Stimulated activated naive B cell treated with anti-CD40 and anti-IgM and Interleukin-4, amounts not matched to agents 10 μg/mL and 1 μg/mL and 100 μg/mL, for 72 hours (primary cell): ENCODE results near the gene NCR2.

Experiments
- ATAC-seq, 2 donors: fragments of 150-1000 bp; cut with Tn5 transposase; replicated peaks; 2 replicates each; pipeline ENCODE4 v1.10.0; 2021; ENCODE audit warnings: moderate library complexity in 1 of 2
- DNase-seq: peaks from one replicate; pipeline ENCODE4 v3.0.0; 2021
- H3K27ac Mint-ChIP-seq: one replicate; pipeline ENCODE4 v1.8.0; 2022; ENCODE audit warnings: mild to moderate bottlenecking, mixed read lengths
- H3K27me3 Mint-ChIP-seq, 2 donors: one replicate each; pipeline ENCODE4 v1.8.0; 2022; ENCODE audit warnings: mixed read lengths in 2 of 2
- H3K36me3 Mint-ChIP-seq, 2 donors: one replicate each; pipeline ENCODE4 v1.8.0; 2022; ENCODE audit warnings: mixed read lengths in 2 of 2, mild to moderate bottlenecking in 1 of 2
- H3K4me1 Mint-ChIP-seq, 2 donors: one replicate each; pipeline ENCODE4 v1.8.0; 2022; ENCODE audit warnings: mixed read lengths in 2 of 2, mild to moderate bottlenecking in 1 of 2
- H3K4me3 Mint-ChIP-seq, 2 donors: one replicate each; pipeline ENCODE4 v1.8.0; 2022; ENCODE audit warnings: mild to moderate bottlenecking in 2 of 2, mixed read lengths in 2 of 2, moderate library complexity in 1 of 2
- H3K9me3 Mint-ChIP-seq, 2 donors: one replicate each; pipeline ENCODE4 v1.8.0; 2022; ENCODE audit warnings: mixed read lengths in 2 of 2, mild to moderate bottlenecking in 1 of 2

NCR2 gene

DNA sequence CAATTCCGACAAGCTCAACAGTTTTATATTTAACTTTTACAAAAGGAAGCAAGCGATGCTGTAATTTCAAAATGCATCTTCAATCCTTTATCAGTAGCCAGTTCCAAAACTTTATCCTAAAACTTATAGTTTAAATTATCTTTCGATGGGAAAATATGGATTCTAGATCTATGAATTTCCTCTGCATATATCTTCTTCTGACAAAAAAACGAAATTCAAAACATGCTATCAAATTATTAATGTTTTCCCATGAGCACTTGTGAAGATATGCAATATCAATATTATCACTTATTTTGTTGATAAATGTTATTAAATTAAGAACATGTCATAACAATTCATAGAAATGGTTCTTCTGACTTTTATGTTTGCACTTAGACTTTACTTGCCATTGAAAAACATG is 2.3 kb downstream of the NCR2 start:
- DNase-seq (no peak), ATAC-seq (no peak)
- Mint-ChIP-seq H3K4me1 (peaks cover 29 to 34% of the 10 kb centered on the region in 2 donors), H3K4me3 (no peak overlapping the region), H3K27ac (no peak overlapping the region), H3K9me3 (no peaks in the 10 kb centered on the region), H3K36me3 (no peaks in the 10 kb centered on the region), H3K27me3 (peaks cover 10 to 14% of the 10 kb centered on the region in 2 donors)

DNA sequence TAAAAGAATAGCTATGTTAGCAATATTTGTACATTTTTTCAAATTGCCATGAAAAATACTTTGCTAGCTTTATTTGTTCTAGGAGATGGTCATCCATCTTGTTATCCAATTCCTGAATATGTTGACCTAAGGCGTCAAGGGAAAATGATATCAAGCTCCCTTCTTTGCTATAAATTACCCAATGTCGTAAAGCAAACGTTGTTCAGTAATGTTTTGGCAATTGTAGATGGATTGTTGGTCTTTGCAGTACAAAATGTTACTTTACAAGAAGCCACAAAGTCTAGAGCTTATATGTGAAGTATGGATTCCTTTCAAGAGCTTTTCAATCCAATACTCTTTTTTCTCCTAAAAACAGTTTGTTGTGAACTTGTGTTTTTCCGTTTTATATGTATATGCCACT is 3.3 kb downstream of the NCR2 start:
- DNase-seq (no peak), ATAC-seq (no peak)
- Mint-ChIP-seq H3K4me1 (peaks cover 25 to 26% of the 10 kb centered on the region in 2 donors), H3K27me3 (peaks cover 10 to 18% of the 10 kb centered on the region in 2 donors), H3K9me3 (no peaks in the 10 kb centered on the region), H3K4me3 (no peak overlapping the region), H3K36me3 (no peaks in the 10 kb centered on the region), H3K27ac (no peak overlapping the region)

DNA sequence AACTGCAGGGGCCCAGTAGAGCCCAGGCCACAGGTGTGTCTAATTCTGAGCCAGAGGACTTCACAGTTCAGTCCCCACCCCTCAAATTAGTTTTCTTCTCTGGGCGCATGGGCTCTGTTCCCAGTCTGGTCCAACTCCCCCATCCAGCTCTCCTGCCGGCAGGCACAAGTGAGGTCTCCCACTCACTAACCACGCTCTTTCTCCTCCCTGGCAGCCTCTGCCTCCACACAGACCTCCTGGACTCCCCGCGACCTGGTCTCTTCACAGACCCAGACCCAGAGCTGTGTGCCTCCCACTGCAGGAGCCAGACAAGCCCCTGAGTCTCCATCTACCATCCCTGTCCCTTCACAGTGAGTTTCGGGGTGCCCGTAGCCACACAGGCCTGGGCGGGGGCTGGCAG is 6.2 kb downstream of the NCR2 start:
- Mint-ChIP-seq H3K36me3 (no peaks in the 10 kb centered on the region), H3K4me1 (peaks cover 9 to 15% of the 10 kb centered on the region in 2 donors), H3K27me3 (peaks cover 22 to 41% of the 10 kb centered on the region in 2 donors), H3K9me3 (no peaks in the 10 kb centered on the region), H3K4me3 (no peak overlapping the region), H3K27ac (peak overlapping the region; percentile 68)
- ATAC-seq (no peak), DNase-seq (no peak)

DNA sequence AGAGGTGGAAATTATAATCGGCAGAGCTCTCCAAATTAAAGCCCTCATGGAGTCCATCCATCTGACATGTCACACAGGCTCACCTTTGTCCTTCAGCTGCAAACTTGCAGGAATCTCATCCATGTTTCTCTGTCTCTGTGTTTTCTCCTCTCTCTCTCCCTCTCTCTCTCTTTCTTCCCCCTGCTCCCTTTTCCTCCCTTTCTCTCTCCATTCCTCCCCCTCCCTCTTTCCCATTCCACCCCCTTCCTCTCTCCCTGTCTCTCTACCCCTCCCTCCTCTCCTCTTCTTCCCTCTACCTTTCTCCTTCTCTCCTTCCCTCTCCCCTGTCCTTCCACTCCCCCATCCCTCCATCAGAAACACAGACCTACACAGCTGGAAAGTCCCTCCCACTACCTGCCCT is 6.8 kb downstream of the NCR2 start:
- H3K4me3 Mint-ChIP-seq = no peak overlapping the region

DNA sequence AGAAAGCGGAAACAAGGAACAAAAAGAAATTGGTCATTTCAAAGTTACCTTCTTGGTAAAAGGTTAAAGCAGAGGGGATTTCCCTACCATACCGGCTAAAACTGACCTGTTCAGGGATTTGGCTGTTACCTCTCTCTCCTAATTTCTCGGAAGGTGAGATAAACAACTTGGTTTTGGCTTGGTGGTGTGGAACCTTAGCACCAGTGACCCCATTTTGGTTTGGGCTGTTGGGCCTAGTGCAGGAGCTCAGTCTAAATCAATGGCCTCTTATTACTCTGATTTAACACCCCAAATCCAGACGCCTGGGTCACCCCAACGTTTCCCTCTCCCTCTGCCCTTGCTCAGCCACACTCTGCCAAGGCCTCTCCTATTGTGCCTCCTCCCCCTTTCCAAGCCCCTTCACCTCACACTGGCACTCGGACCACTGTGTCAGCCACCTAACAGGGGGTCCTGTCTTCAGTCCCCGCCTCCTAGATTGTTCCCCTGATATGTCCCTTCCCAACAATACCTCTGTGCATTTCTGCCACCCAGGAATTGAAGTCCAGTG is 8.3 kb downstream of the NCR2 start:
- Mint-ChIP-seq H3K27me3 (peaks cover 37 to 57% of the 10 kb centered on the region in 2 donors), H3K36me3 (peaks cover 2 to 9% of the 10 kb centered on the region in 2 donors), H3K4me3 (no peak overlapping the region), H3K9me3 (peaks cover 0 to 6% of the 10 kb centered on the region in 2 donors), H3K4me1 (peaks cover 9 to 15% of the 10 kb centered on the region in 2 donors), H3K27ac (no peak overlapping the region)
- no peak for DNase-seq
- ATAC-seq = peak; percentile 26 to 32

More for the DNA sequence above, 6.8 kb downstream of the NCR2 start:
- H3K27ac Mint-ChIP-seq = no peak overlapping the region
- DNase-seq (no peak), ATAC-seq (no peak)
- H3K36me3 Mint-ChIP-seq = no peaks in the 10 kb centered on the region
- peaks cover 9 to 15% of the 10 kb centered on the region in 2 donors for H3K4me1 Mint-ChIP-seq
- no peaks in the 10 kb centered on the region for H3K9me3 Mint-ChIP-seq
- H3K27me3 Mint-ChIP-seq = peaks cover 27 to 43% of the 10 kb centered on the region in 2 donors

DNA sequence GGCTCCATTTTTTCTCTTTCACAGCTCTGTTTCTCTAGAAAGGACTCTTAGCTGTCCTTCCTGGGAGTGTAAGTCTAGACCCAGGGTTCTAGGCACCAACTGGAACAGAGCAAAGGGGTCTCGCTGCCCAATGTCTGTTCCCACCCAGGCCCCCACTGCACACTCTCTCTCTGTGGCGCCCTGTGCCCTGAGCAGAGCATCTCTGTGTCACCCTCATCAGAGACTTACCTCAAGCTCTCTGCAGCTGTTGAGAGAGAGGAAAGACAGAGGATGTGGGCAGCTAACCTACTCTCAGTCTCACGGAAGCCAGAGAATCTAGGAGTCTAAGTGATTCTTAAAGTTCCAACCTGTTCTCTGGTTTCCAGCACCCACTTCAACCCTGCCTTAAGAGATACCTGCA is 9.5 kb downstream of the NCR2 start:
- peaks cover 9 to 15% of the 10 kb centered on the region in 2 donors for H3K4me1 Mint-ChIP-seq
- peak; percentile 86 to 92 for ATAC-seq

DNA sequence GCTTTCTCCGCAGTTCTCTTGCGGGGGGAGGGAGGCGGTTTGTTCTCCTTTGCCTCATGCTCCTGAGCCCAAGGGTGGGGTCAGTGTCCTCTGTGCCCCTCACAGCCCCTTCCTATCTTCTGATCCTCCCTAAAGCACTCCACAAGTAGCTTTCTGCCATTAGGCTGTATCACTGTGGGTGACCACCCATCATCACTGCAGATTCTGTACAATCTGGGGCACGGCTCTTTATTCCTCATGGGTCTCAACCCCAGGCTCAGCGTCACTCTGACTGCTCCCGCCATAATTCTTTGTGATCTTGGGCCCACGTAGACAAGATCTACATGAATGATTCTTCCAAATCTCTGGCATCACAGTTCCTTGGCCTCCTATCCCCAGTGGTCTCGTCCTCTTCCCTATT is 10.5 kb downstream of the NCR2 start:
- peaks cover 2 to 10% of the 10 kb centered on the region in 2 donors for H3K36me3 Mint-ChIP-seq
- H3K9me3 Mint-ChIP-seq = peaks cover 0 to 9% of the 10 kb centered on the region in 2 donors
- ATAC-seq (no peak), DNase-seq (no peak)
- H3K4me3 Mint-ChIP-seq = no peak overlapping the region
- peaks cover 48 to 75% of the 10 kb centered on the region in 2 donors for H3K27me3 Mint-ChIP-seq
- H3K27ac Mint-ChIP-seq = no peak overlapping the region
- peaks cover 9 to 15% of the 10 kb centered on the region in 2 donors for H3K4me1 Mint-ChIP-seq

More for the DNA sequence above, 9.5 kb downstream of the NCR2 start:
- DNase-seq = no peak
- Mint-ChIP-seq H3K9me3 (peaks cover 0 to 9% of the 10 kb centered on the region in 2 donors), H3K27ac (peak overlapping the region; percentile 84), H3K36me3 (peaks cover 2 to 10% of the 10 kb centered on the region in 2 donors), H3K27me3 (peaks cover 41 to 66% of the 10 kb centered on the region in 2 donors), H3K4me3 (no peak overlapping the region)

DNA sequence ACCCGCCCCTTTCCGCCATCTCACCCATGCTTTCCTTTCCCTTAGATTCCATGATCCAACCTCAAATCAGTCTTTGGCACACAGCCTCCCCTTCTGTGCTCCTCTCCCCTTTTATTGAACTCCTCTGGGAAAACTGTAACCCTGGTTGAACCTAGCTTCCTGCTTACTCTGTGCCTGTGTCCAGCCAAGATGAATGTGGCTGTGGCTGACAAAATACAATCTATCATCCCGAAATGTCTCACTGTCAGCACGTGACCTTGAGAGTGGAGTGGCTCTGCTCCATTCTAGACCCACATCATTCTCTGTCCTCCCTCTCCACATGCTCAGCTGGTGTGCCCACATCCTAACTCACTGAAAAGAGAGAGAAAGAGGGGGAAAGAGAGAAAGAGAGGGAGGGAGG is 11.0 kb downstream of the NCR2 start:
- DNase-seq = no peak
- peaks cover 2 to 10% of the 10 kb centered on the region in 2 donors for H3K36me3 Mint-ChIP-seq
- H3K27ac Mint-ChIP-seq = no peak overlapping the region
- no peak overlapping the region for H3K4me3 Mint-ChIP-seq
- H3K9me3 Mint-ChIP-seq = peaks cover 0 to 9% of the 10 kb centered on the region in 2 donors
- H3K27me3 Mint-ChIP-seq = peaks cover 53 to 79% of the 10 kb centered on the region in 2 donors
- H3K4me1 Mint-ChIP-seq = peaks cover 9 to 15% of the 10 kb centered on the region in 2 donors
- no peak for ATAC-seq

DNA sequence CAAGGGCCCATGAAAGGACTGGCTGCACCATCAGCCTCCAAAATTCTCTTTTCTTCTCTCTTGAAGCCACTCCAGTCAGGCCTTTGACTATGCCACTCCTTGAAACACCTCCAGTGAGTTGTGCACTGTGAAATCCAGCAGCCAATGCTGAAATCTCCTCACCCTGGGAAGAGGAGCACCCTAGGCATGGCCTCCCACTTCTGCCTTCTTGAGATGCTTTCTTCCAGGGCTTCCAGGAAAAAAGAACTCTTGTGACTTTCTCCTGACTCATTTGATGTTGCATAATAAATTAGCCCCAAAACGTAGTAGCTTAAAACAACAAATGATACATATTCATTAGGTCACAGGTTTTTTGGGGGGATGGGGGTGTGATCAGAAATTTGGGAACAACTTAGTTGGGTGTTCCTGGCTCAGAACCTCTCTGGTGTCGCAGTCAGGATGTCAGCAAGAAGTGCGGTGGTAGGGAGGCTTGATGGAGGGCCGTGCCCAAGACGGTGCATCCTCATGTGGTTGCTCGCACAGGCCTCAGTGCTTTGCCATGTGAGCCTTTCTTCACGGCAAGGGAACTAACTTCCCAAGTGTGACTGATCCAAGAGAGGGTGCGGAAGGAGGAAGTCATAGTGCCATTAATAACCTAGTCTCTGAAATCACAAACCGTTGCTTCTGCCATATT is 12.1 kb downstream of the NCR2 start:
- Mint-ChIP-seq H3K27me3 (peaks cover 48 to 73% of the 10 kb centered on the region in 2 donors), H3K9me3 (peaks cover 0 to 9% of the 10 kb centered on the region in 2 donors), H3K4me3 (no peak overlapping the region), H3K36me3 (peaks cover 2 to 10% of the 10 kb centered on the region in 2 donors), H3K4me1 (peaks cover 9 to 14% of the 10 kb centered on the region in 2 donors), H3K27ac (no peak overlapping the region)
- ATAC-seq (no peak), DNase-seq (no peak)

DNA sequence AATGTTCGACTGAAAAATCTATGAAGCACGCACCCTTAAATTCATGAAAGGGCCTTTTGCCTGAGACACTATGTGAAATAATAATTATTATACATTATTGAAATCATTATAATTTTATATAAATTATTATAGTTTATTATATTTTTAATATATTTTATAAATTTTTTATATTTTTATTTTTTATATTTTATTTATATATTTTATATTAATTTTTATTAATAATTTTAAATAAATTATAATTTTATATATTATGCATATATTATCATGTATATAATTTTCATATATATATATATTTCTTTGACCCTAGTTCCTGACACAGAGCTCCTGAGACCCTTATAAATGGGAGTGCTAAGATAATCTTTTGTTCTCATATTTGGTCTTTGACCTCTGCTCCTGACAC is 13.5 kb downstream of the NCR2 start:
- ATAC-seq = no peak
- Mint-ChIP-seq H3K27ac (no peak overlapping the region), H3K36me3 (peaks cover 2 to 10% of the 10 kb centered on the region in 2 donors), H3K27me3 (peaks cover 55 to 78% of the 10 kb centered on the region in 2 donors), H3K9me3 (peaks cover 0 to 9% of the 10 kb centered on the region in 2 donors), H3K4me1 (peaks cover 7 to 9% of the 10 kb centered on the region in 2 donors), H3K4me3 (no peak overlapping the region)
- DNase-seq = no peak

DNA sequence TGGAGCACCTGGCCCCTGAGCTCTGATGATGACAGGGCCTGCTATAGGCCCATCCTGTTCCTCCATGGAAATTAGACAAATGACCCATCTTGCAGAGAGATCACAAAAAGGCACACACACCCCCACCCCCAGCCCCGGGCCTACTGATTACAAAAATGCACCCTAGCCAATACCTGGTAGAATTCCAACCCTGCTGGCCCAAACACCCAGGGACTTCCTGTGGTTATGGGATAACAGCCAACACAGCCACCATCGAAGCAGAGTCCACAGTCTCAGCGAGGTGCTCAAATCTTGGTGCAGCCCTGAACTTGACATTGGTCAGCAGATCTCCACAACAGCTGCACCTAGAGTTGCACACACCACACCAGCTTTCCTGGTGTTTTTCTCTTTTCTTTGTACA is 17.0 kb downstream of the NCR2 start:
- Mint-ChIP-seq H3K27ac (no peak overlapping the region), H3K9me3 (peaks cover 0 to 9% of the 10 kb centered on the region in 2 donors), H3K4me3 (no peak overlapping the region), H3K4me1 (no peaks in the 10 kb centered on the region), H3K36me3 (peaks cover 2 to 10% of the 10 kb centered on the region in 2 donors), H3K27me3 (peaks cover 43 to 71% of the 10 kb centered on the region in 2 donors)
- DNase-seq (no peak), ATAC-seq (no peak)

DNA sequence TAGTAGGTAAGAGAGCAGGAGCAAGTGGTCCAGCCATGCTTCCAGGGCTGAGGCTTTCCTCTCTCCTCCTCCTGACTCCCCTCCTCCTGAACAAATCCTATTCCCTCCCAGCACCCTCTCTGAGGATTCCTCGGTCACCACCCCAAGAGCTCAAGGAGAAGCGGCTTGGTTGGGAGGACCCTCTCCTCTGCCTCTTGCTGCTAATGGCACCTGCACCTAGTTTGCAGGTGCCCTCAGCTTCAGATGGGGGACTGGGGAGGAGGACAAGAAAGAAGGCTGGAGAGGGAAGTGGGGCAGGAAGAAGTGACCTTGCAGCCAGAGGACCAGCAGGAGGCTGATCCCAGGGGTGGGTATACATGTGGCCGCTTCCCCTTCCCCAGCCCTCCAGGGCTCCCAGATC is 17.5 kb downstream of the NCR2 start:
- DNase-seq (no peak), ATAC-seq (no peak)
- Mint-ChIP-seq H3K36me3 (peaks cover 2 to 7% of the 10 kb centered on the region in 2 donors), H3K4me1 (no peaks in the 10 kb centered on the region), H3K27ac (no peak overlapping the region), H3K4me3 (no peak overlapping the region), H3K9me3 (peaks cover 0 to 9% of the 10 kb centered on the region in 2 donors), H3K27me3 (peaks cover 38 to 66% of the 10 kb centered on the region in 2 donors)

DNA sequence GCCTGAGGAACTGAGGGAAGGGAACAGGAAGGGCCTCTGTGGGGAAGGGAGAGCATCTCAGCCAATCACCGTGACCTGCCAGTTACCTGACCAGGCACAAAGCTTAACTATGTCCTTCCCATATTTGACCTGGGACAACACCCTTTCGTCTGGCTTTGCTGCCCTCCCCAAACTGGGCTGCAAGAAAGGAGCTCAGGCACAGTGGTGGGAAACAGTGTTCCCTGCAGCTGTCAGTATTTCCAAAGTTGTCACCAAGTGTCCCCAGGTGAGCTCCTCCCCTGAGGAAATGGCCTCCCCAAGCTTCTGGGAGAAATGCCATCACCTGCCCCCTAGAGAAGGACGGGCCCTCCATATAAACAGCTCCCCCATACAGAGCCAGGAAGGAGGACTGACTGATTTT is 17.9 kb downstream of the NCR2 start:
- peaks cover 0 to 4% of the 10 kb centered on the region in 2 donors for H3K36me3 Mint-ChIP-seq
- no peak overlapping the region for H3K27ac Mint-ChIP-seq
- H3K4me1 Mint-ChIP-seq = no peaks in the 10 kb centered on the region
- no peak overlapping the region for H3K4me3 Mint-ChIP-seq
- no peak for DNase-seq
- H3K27me3 Mint-ChIP-seq = peaks cover 35 to 62% of the 10 kb centered on the region in 2 donors
- no peak for ATAC-seq
- H3K9me3 Mint-ChIP-seq = peaks cover 0 to 6% of the 10 kb centered on the region in 2 donors

DNA sequence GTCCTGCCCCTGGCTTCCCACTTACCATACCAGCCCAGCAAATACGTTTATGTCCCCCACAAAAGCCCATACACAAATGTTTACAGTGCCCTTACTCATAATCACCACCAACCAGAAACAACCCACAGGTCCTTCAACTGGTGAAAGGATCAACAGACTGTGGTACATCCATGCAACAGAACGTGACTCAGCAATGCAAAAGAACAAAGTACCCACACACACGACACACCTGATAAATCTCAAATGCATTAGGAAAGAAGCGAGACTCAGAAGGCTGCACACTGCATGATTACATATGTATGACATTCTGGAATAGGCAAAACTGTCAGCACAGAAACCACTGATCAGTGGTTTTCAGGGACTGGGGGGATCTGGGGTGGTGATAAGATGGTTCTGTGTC is 20.5 kb downstream of the NCR2 start:
- Mint-ChIP-seq H3K27ac (no peak overlapping the region), H3K27me3 (peaks cover 37 to 65% of the 10 kb centered on the region in 2 donors), H3K36me3 (peaks cover 2 to 10% of the 10 kb centered on the region in 2 donors), H3K9me3 (peaks cover 12 to 16% of the 10 kb centered on the region in 2 donors), H3K4me1 (no peaks in the 10 kb centered on the region), H3K4me3 (no peak overlapping the region)
- no peak for ATAC-seq
- no peak for DNase-seq

DNA sequence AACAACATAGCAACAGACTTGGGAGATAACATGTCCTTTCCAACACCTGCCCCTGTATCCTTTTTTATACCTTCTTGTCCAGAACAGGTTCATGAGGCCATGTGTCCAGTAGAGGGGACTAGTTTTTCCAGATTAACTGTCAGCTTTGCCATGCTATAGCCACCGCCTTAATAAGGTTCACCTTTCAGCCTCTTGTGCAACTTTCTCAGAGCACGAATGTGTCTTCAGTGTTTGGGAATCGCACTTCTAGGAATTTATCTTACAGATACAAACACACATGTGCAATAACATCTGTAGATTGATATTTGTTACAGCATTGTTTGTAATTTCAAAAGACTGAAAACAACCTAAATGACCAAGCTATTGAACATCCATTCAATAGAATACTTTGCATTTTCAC is 21.4 kb downstream of the NCR2 start:
- H3K27ac Mint-ChIP-seq = no peak overlapping the region
- H3K27me3 Mint-ChIP-seq = peaks cover 37 to 70% of the 10 kb centered on the region in 2 donors
- no peaks in the 10 kb centered on the region for H3K4me1 Mint-ChIP-seq
- ATAC-seq = no peak
- peaks cover 4 to 17% of the 10 kb centered on the region in 2 donors for H3K36me3 Mint-ChIP-seq
- no peak overlapping the region for H3K4me3 Mint-ChIP-seq
- H3K9me3 Mint-ChIP-seq = peaks cover 19 to 21% of the 10 kb centered on the region in 2 donors
- DNase-seq = no peak
